Keratinocyte (primary cell): ENCODE data around the gene FOXJ3.

Experiments used
- CTCF ChIP-seq, 3 experiments: IDR thresholded peaks in 1 of 3; conservative IDR thresholded peaks in 1 of 3; optimal IDR thresholded peaks in 1 of 3; 2 replicates in 2 of 3; 3 replicates in 1 of 3; pipeline versions ENCODE3 to v1.5.1; 2011; ENCODE audit warnings: low read length in 3 of 3, mild to moderate bottlenecking in 3 of 3, moderate library complexity in 2 of 3, control low read depth in 1 of 3, inconsistent platforms in 1 of 3; ENCODE audit not compliant: insufficient read depth in 2 of 3; ENCODE audit errors: extremely low read depth in 1 of 3
- EZH2 ChIP-seq: IDR thresholded peaks from one replicate; pipeline ENCODE4 v1.6.1; 2012; ENCODE audit warnings: inconsistent platforms, mild to moderate bottlenecking, low read length, moderate library complexity

- TF ChIP-seq CTCF (optimal IDR thresholded peaks at IDR 0.05 in 1 of 3, IDR thresholded peaks at IDR 0.05 in 1 of 3, conservative IDR thresholded peaks at IDR 0.05 in 1 of 3; ENCODE audit: extremely low read depth in 1 of 3, insufficient read depth in 2 of 3, low read length in 3 of 3) (no peak), EZH2 (no peak)
These were observed 13.5 kb upstream of the FOXJ3 start for GRCh38 chr1:42348498-42348897.
